HUES64 (cell line): ENCODE data around the gene PHETA2.

Experiments used
- H3K27ac ChIP-seq: 2 replicates; pipeline ENCODE4 v1.7.0; 2013; ENCODE audit warnings: low read depth, low read length, inconsistent platforms
- H3K27me3 ChIP-seq: 2 replicates; pipeline ENCODE4 v1.6.1; 2013; ENCODE audit warnings: mild to moderate bottlenecking, low read length; ENCODE audit not compliant: insufficient read depth
- H3K36me3 ChIP-seq: 2 replicates; pipeline ENCODE4 v1.6.1; 2013; ENCODE audit warnings: mild to moderate bottlenecking, low read length; ENCODE audit not compliant: insufficient read depth
- H3K4me1 ChIP-seq: 2 replicates; pipeline ENCODE4 v1.6.1; 2013; ENCODE audit warnings: mild to moderate bottlenecking, low read length, moderate library complexity; ENCODE audit not compliant: insufficient read depth
- H3K4me3 ChIP-seq: 2 replicates; pipeline ENCODE4 v1.5.1; 2013; ENCODE audit warnings: mild to moderate bottlenecking, low read length, moderate library complexity
- H3K9ac ChIP-seq: 2 replicates; pipeline ENCODE4 v1.6.1; 2013; ENCODE audit warnings: mild to moderate bottlenecking, low read depth, low read length
- H3K9me3 ChIP-seq: 2 replicates; pipeline ENCODE4 v1.6.1; 2013; ENCODE audit warnings: low read depth, low read length; ENCODE audit not compliant: insufficient read depth
- WGBS: fragments of 150-250, 120-280 bp; methylation state at CpG from one replicate; pipeline ENCODE4 v1.1.7; 2013; ENCODE audit warnings: missing lambda C conversion rate; 5-methylcytosine and 5-hydroxymethylcytosine counted together

PHETA2 gene

GRCh38 chr22:42060489-42060888 lies 13.6 kb upstream of the PHETA2 start:
- Histone ChIP-seq H3K27me3 (no peaks in the 10 kb centered on the region), H3K4me1 (peaks cover 9% of the 10 kb centered on the region), H3K36me3 (peaks cover 43% of the 10 kb centered on the region), H3K9me3 (peaks cover 22% of the 10 kb centered on the region), H3K4me3 (no peak overlapping the region), H3K27ac (no peak overlapping the region), H3K9ac (no peak overlapping the region)
- 92% methylated on average over 5 of the region's 5 CpGs for WGBS

- Histone ChIP-seq H3K27ac (no peak overlapping the region), H3K27me3 (no peaks in the 10 kb centered on the region), H3K36me3 (peaks cover 46% of the 10 kb centered on the region), H3K9me3 (peaks cover 22% of the 10 kb centered on the region), H3K4me3 (no peak overlapping the region), H3K4me1 (peaks cover 12% of the 10 kb centered on the region), H3K9ac (no peak overlapping the region)
- 94% methylated on average over 7 of the region's 7 CpGs for WGBS
Measured at GRCh38 chr22:42061041-42061440, 13.0 kb upstream of the PHETA2 start.

- Histone ChIP-seq H3K36me3 (peaks cover 52% of the 10 kb centered on the region), H3K9ac (no peak overlapping the region), H3K4me1 (peaks cover 12% of the 10 kb centered on the region), H3K27ac (no peak overlapping the region), H3K9me3 (0 out of 2 replicates have a peak, but pooled peaks cover 11% of the 10 kb centered on the region), H3K27me3 (no peaks in the 10 kb centered on the region), H3K4me3 (no peak overlapping the region)
- 91% methylated on average over 10 of the region's 10 CpGs for WGBS
Measured at GRCh38 chr22:42062506-42063170, 11.4 kb upstream of the PHETA2 start.

GRCh38 chr22:42064629-42065028 lies 9.4 kb upstream of the PHETA2 start:
- Histone ChIP-seq H3K36me3 (peaks cover 41% of the 10 kb centered on the region), H3K4me1 (peaks cover 12% of the 10 kb centered on the region), H3K4me3 (no peak overlapping the region), H3K9me3 (no peaks in the 10 kb centered on the region), H3K9ac (no peak overlapping the region), H3K27me3 (no peaks in the 10 kb centered on the region), H3K27ac (peak overlapping the region; percentile 9; the same call in 1 of the 2 replicates)
- WGBS: 93% methylated on average over 1 of the region's 1 CpG

GRCh38 chr22:42065438-42066125 lies 8.5 kb upstream of the PHETA2 start:
- 77% methylated on average over 13 of the region's 13 CpGs for WGBS
- H3K4me1 ChIP-seq: peaks cover 18% of the 10 kb centered on the region
- peaks cover 31% of the 10 kb centered on the region for H3K36me3 ChIP-seq
- H3K9ac ChIP-seq: no peak overlapping the region
- H3K9me3 ChIP-seq: no peaks in the 10 kb centered on the region
- no peaks in the 10 kb centered on the region for H3K27me3 ChIP-seq
- H3K4me3 ChIP-seq: peak overlapping the region; percentile 29; the same call in 1 of the 2 replicates
- H3K27ac ChIP-seq: peak overlapping the region; percentile 53; the same call in 1 of the 2 replicates

- Histone ChIP-seq H3K27ac (no peak overlapping the region), H3K9ac (no peak overlapping the region), H3K4me3 (no peak overlapping the region), H3K36me3 (peaks cover 26% of the 10 kb centered on the region), H3K9me3 (no peaks in the 10 kb centered on the region), H3K27me3 (0 out of 2 replicates have a peak, but pooled peaks cover 2% of the 10 kb centered on the region), H3K4me1 (peaks cover 18% of the 10 kb centered on the region)
- 94% methylated on average over 7 of the region's 7 CpGs for WGBS
Measured at GRCh38 chr22:42066126-42066761, 7.8 kb upstream of the PHETA2 start.

- Histone ChIP-seq H3K27ac (no peak overlapping the region), H3K4me3 (no peak overlapping the region), H3K4me1 (peaks cover 18% of the 10 kb centered on the region), H3K9ac (no peak overlapping the region), H3K27me3 (0 out of 2 replicates have a peak, but pooled peaks cover 3% of the 10 kb centered on the region), H3K36me3 (peaks cover 23% of the 10 kb centered on the region), H3K9me3 (no peaks in the 10 kb centered on the region)
- 97% methylated on average over 10 of the region's 10 CpGs for WGBS
Measured at GRCh38 chr22:42066937-42067336, 7.1 kb upstream of the PHETA2 start.

GRCh38 chr22:42067671-42068251 lies 6.3 kb upstream of the PHETA2 start:
- H3K4me3 ChIP-seq: no peak overlapping the region
- peaks cover 3% of the 10 kb centered on the region; the same call in 1 of the 2 replicates for H3K27me3 ChIP-seq
- no peak overlapping the region for H3K27ac ChIP-seq
- 88% methylated on average over 14 of the region's 14 CpGs for WGBS
- no peaks in the 10 kb centered on the region for H3K9me3 ChIP-seq
- peaks cover 18% of the 10 kb centered on the region for H3K4me1 ChIP-seq
- no peak overlapping the region for H3K9ac ChIP-seq
- H3K36me3 ChIP-seq: peaks cover 17% of the 10 kb centered on the region

GRCh38 chr22:42068291-42068690 lies 5.8 kb upstream of the PHETA2 start:
- Histone ChIP-seq H3K27ac (no peak overlapping the region), H3K36me3 (peaks cover 14% of the 10 kb centered on the region), H3K27me3 (peaks cover 7% of the 10 kb centered on the region), H3K9me3 (no peaks in the 10 kb centered on the region), H3K4me1 (peaks cover 21% of the 10 kb centered on the region), H3K4me3 (no peak overlapping the region), H3K9ac (no peak overlapping the region)
- WGBS: 96% methylated on average over 4 of the region's 4 CpGs

GRCh38 chr22:42069801-42070516 lies 4.1 kb upstream of the PHETA2 start:
- Histone ChIP-seq H3K9ac (peak overlapping the region; percentile 48), H3K4me1 (peaks cover 26% of the 10 kb centered on the region), H3K27me3 (peaks cover 17% of the 10 kb centered on the region), H3K36me3 (peaks cover 14% of the 10 kb centered on the region), H3K27ac (no peak overlapping the region), H3K4me3 (peak overlapping the region; percentile 61), H3K9me3 (no peaks in the 10 kb centered on the region)
- 31% methylated on average over 18 of the region's 19 CpGs for WGBS
